KOPT-K1 (cell line): Measurements from ENCODE around the gene PADI2.

Experiments used
- H3K27ac ChIP-seq: fragments of 200-600 bp; sonication (generic); 2 replicates; pipeline ENCODE4 v1.5.1; 2016; ENCODE audit warnings: antibody characterized with exemption, mild to moderate bottlenecking, low read depth, low read length; ENCODE audit not compliant: poor library complexity, severe bottlenecking
- H3K36me3 ChIP-seq: fragments of 200-600 bp; sonication (generic); 2 replicates; pipeline ENCODE4 v1.5.1; 2017; ENCODE audit warnings: antibody characterized with exemption, mild to moderate bottlenecking, low read length, moderate library complexity; ENCODE audit not compliant: insufficient read depth
- H3K9me3 ChIP-seq: fragments of 200-600 bp; sonication (generic); 2 replicates; pipeline ENCODE4 v1.5.1; 2017; ENCODE audit warnings: antibody characterized with exemption, low read length, mild to moderate bottlenecking; ENCODE audit not compliant: insufficient read depth, poor library complexity, severe bottlenecking

Gene PADI2

GRCh38 chr1:17149771-17150170 is 30.5 kb upstream of the PADI2 start:
- H3K36me3 ChIP-seq, result no peaks in the 10 kb centered on the region
- no peak overlapping the region for H3K27ac ChIP-seq
- H3K9me3 ChIP-seq, result peaks cover 20% of the 10 kb centered on the region

GRCh38 chr1:17148950-17149608 is 29.8 kb upstream of the PADI2 start:
- no peak overlapping the region for H3K27ac ChIP-seq
- H3K9me3 ChIP-seq, result peaks cover 13% of the 10 kb centered on the region
- H3K36me3 ChIP-seq, result no peaks in the 10 kb centered on the region

- H3K9me3 ChIP-seq, result peaks cover under 1% of the 10 kb centered on the region
- no peaks in the 10 kb centered on the region for H3K36me3 ChIP-seq
- no peak overlapping the region for H3K27ac ChIP-seq
Measured at GRCh38 chr1:17145648-17146047, 26.4 kb upstream of the PADI2 start.

- no peaks in the 10 kb centered on the region for H3K9me3 ChIP-seq
- H3K27ac ChIP-seq, result no peak overlapping the region
- H3K36me3 ChIP-seq, result no peaks in the 10 kb centered on the region
Measured at GRCh38 chr1:17143760-17144159, 24.5 kb upstream of the PADI2 start.

- Histone ChIP-seq H3K27ac (no peak overlapping the region), H3K9me3 (no peaks in the 10 kb centered on the region)
Measured at GRCh38 chr1:17141441-17142197, 22.4 kb upstream of the PADI2 start.

GRCh38 chr1:17140279-17140678 is 21.0 kb upstream of the PADI2 start:
- Histone ChIP-seq H3K27ac (no peak overlapping the region), H3K36me3 (no peaks in the 10 kb centered on the region), H3K9me3 (no peaks in the 10 kb centered on the region)

More at GRCh38 chr1:17141441-17142197, 22.4 kb upstream of the PADI2 start:
- no peaks in the 10 kb centered on the region for H3K36me3 ChIP-seq

- H3K36me3 ChIP-seq, result no peaks in the 10 kb centered on the region
- no peak overlapping the region for H3K27ac ChIP-seq
- no peaks in the 10 kb centered on the region for H3K9me3 ChIP-seq
Measured at GRCh38 chr1:17139637-17140036, 20.4 kb upstream of the PADI2 start.

GRCh38 chr1:17137441-17137840 is 18.2 kb upstream of the PADI2 start:
- Histone ChIP-seq H3K9me3 (no peaks in the 10 kb centered on the region), H3K36me3 (no peaks in the 10 kb centered on the region), H3K27ac (no peak overlapping the region)

GRCh38 chr1:17136936-17137335 is 17.7 kb upstream of the PADI2 start:
- no peaks in the 10 kb centered on the region for H3K36me3 ChIP-seq
- H3K9me3 ChIP-seq, result no peaks in the 10 kb centered on the region
- H3K27ac ChIP-seq, result no peak overlapping the region

GRCh38 chr1:17136145-17136544 is 16.9 kb upstream of the PADI2 start:
- Histone ChIP-seq H3K36me3 (no peaks in the 10 kb centered on the region), H3K9me3 (no peaks in the 10 kb centered on the region), H3K27ac (no peak overlapping the region)

- Histone ChIP-seq H3K9me3 (no peaks in the 10 kb centered on the region), H3K36me3 (no peaks in the 10 kb centered on the region), H3K27ac (no peak overlapping the region)
Measured at GRCh38 chr1:17135530-17135929, 16.3 kb upstream of the PADI2 start.

GRCh38 chr1:17134724-17135123 is 15.5 kb upstream of the PADI2 start:
- Histone ChIP-seq H3K27ac (no peak overlapping the region), H3K36me3 (no peaks in the 10 kb centered on the region)

GRCh38 chr1:17134034-17134433 is 14.8 kb upstream of the PADI2 start:
- Histone ChIP-seq H3K9me3 (no peaks in the 10 kb centered on the region), H3K27ac (no peak overlapping the region), H3K36me3 (no peaks in the 10 kb centered on the region)

More at GRCh38 chr1:17134724-17135123, 15.5 kb upstream of the PADI2 start:
- H3K9me3 ChIP-seq, result no peaks in the 10 kb centered on the region

GRCh38 chr1:17130138-17130635 is 10.9 kb upstream of the PADI2 start:
- no peak overlapping the region for H3K27ac ChIP-seq
- H3K9me3 ChIP-seq, result no peaks in the 10 kb centered on the region
- no peaks in the 10 kb centered on the region for H3K36me3 ChIP-seq

GRCh38 chr1:17128361-17128760 is 9.1 kb upstream of the PADI2 start:
- Histone ChIP-seq H3K9me3 (no peaks in the 10 kb centered on the region), H3K36me3 (no peaks in the 10 kb centered on the region), H3K27ac (no peak overlapping the region)
